Measurements from ENCODE around the gene MBOAT2. TPM values are rescaled to one million over a fixed set of nuclear protein-coding genes. Genes with fewer than 3 reads are reported as not detected.
"Not testable (repeated sequence)": the region's sequence is repeated elsewhere in the genome, so short reads cannot be mapped to it uniquely, and the experiment has no call there.

MBOAT2 gene
- total RNA-seq, 4 donors from 2014 or later: 20.5 to 42.8 (median 24.4) TPM

DNA sequence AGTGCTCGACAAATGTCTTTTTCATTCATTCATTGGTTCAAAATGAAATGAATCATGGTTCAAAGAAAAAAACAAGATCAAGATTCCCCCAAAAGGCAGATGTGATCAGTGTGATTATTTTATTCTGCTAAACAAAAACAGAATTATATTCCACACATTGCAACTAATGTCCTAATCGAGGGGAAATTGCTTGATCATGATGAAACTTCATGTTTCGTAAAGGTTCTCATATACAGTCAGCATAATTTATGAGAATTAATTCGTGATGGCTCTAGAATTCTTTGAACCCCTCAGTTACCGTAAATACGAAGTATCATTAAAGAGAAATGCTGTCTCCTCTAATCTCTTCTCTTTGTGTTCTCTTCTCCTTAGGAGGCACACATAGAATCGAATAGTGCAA, 42.1 kb upstream of the MBOAT2 start:
- DNase-seq: no peak
- no peak for TF ChIP-seq POLR2A (IDR thresholded peaks at IDR 0.05)
- no peaks in the 10 kb centered on the region for H3K4me1 ChIP-seq
- H3K27ac ChIP-seq: no peak overlapping the region
- no peaks in the 10 kb centered on the region for H3K36me3 ChIP-seq
- no peaks in the 10 kb centered on the region for H3K27me3 ChIP-seq
- H3K4me3 ChIP-seq (replicated peaks in 1 of 3): no peak overlapping the region
- 76 to 84% methylated on average over 7 of the region's 7 CpGs for WGBS, 2 donors
- H3K9me3 ChIP-seq: no peaks in the 10 kb centered on the region
- intact Hi-C loops (cut with DNase I): no loop called here

DNA sequence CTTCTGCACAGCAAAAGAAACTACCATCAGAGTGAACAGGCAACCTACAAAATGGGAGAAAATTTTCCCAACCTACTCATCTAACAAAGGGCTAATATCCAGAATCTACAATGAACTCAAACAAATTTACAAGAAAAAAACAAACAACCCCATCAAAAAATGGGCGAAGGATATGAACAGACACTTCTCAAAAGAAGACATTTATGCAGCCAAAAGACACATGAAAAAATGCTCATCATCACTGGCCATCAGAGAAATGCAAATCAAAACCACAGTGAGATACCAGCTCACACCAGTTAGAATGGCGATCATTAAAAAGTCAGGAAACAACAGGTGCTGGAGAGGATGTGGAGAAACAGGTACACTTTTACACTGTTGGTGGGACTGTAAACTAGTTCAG, 40.0 kb upstream of the MBOAT2 start:
- H3K36me3 ChIP-seq; DNase-seq; H3K27me3 ChIP-seq; intact Hi-C loops (cut with DNase I); H3K27ac ChIP-seq; H3K9me3 ChIP-seq; H3K4me1 ChIP-seq; H3K4me3 ChIP-seq (replicated peaks in 1 of 3): not testable (repeated sequence)
- WGBS, 2 donors: 90 to 96% methylated on average over 2 of the region's 2 CpGs

- H3K27ac ChIP-seq: no peak overlapping the region
- TF ChIP-seq, protein P1, sequence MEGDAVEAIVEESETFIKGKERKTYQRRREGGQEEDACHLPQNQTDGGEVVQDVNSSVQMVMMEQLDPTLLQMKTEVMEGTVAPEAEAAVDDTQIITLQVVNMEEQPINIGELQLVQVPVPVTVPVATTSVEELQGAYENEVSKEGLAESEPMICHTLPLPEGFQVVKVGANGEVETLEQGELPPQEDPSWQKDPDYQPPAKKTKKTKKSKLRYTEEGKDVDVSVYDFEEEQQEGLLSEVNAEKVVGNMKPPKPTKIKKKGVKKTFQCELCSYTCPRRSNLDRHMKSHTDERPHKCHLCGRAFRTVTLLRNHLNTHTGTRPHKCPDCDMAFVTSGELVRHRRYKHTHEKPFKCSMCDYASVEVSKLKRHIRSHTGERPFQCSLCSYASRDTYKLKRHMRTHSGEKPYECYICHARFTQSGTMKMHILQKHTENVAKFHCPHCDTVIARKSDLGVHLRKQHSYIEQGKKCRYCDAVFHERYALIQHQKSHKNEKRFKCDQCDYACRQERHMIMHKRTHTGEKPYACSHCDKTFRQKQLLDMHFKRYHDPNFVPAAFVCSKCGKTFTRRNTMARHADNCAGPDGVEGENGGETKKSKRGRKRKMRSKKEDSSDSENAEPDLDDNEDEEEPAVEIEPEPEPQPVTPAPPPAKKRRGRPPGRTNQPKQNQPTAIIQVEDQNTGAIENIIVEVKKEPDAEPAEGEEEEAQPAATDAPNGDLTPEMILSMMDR (IDR thresholded peaks at IDR 0.05): no peak
- no peak for TF ChIP-seq POLR2A (IDR thresholded peaks at IDR 0.05)
- H3K36me3 ChIP-seq: no peaks in the 10 kb centered on the region
- 52 to 81% methylated on average over 1 of the region's 1 CpG for WGBS, 2 donors
- H3K27me3 ChIP-seq: no peaks in the 10 kb centered on the region
- no peak overlapping the region for H3K4me3 ChIP-seq (replicated peaks in 1 of 3)
- no peaks in the 10 kb centered on the region for H3K4me1 ChIP-seq
- DNase-seq: no peak
- H3K9me3 ChIP-seq: no peaks in the 10 kb centered on the region
- intact Hi-C loops (cut with DNase I): no loop called here
Observed at GRCh38 chr2:9037166-9037565, 33.7 kb upstream of the MBOAT2 start.

GRCh38 chr2:9033385-9034168, 30.1 kb upstream of the MBOAT2 start:
- WGBS, 2 donors: 72 to 74% methylated on average over 7 of the region's 7 CpGs
- no peak for DNase-seq

GRCh38 chr2:9032536-9033255, 29.2 kb upstream of the MBOAT2 start:
- H3K4me3 ChIP-seq (replicated peaks in 1 of 3): no peak overlapping the region
- no peaks in the 10 kb centered on the region for H3K27me3 ChIP-seq
- no peak for DNase-seq
- WGBS, 2 donors: 74 to 76% methylated on average over 3 of the region's 3 CpGs
- H3K27ac ChIP-seq: no peak overlapping the region
- no peaks in the 10 kb centered on the region for H3K9me3 ChIP-seq
- intact Hi-C loops (cut with DNase I): no loop called here
- no peaks in the 10 kb centered on the region for H3K4me1 ChIP-seq
- TF ChIP-seq POLR2A (IDR thresholded peaks at IDR 0.05): no peak
- TF ChIP-seq, protein P1 (IDR thresholded peaks at IDR 0.05): no peak
- no peaks in the 10 kb centered on the region for H3K36me3 ChIP-seq

More at GRCh38 chr2:9033385-9034168, 30.1 kb upstream of the MBOAT2 start:
- Histone ChIP-seq H3K4me3 (replicated peaks in 1 of 3) (no peak overlapping the region), H3K27me3 (no peaks in the 10 kb centered on the region), H3K4me1 (no peaks in the 10 kb centered on the region), H3K36me3 (no peaks in the 10 kb centered on the region), H3K27ac (no peak overlapping the region), H3K9me3 (no peaks in the 10 kb centered on the region)
- intact Hi-C loops (cut with DNase I): no loop called here
- TF ChIP-seq, protein P1 (IDR thresholded peaks at IDR 0.05): no peak
- no peak for TF ChIP-seq POLR2A (IDR thresholded peaks at IDR 0.05)

DNA sequence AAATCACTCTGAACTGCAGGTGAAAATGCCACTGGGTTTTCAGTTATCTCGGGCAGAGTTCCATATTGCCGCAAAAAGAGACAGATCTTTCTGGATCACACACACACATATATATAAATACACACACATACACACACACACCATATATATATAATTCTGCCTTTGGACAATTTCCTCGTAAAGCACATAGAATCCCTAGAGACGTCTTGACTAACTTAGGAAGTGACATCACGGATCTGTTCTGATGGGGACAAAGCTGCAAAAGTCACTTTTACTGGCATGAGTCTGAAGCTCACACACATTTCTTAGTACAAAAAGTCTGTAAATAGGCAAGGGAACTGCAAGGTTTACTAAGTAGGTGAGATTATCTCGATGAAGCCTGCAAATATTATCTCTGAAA, 28.6 kb upstream of the MBOAT2 start:
- TF ChIP-seq POLR2A (IDR thresholded peaks at IDR 0.05): no peak
- TF ChIP-seq, protein P1 (IDR thresholded peaks at IDR 0.05): no peak
- Histone ChIP-seq H3K4me1 (no peaks in the 10 kb centered on the region), H3K9me3 (no peaks in the 10 kb centered on the region), H3K27ac (no peak overlapping the region), H3K27me3 (no peaks in the 10 kb centered on the region), H3K4me3 (replicated peaks in 1 of 3) (no peak overlapping the region), H3K36me3 (no peaks in the 10 kb centered on the region)
- intact Hi-C loops (cut with DNase I): no loop called here
- no peak for DNase-seq
- WGBS, 2 donors: 82 to 93% methylated on average over 6 of the region's 6 CpGs
